CD4-positive, alpha-beta T cell treated with Interferon alpha-2 for 1 hour (primary cell): Measurements from ENCODE around the gene PXMP4.

Experiments
- DNase-seq, 2 donors: peaks; one replicate each; pipeline ENCODE4 v3.0.0-alpha.2; 2020 to 2022

PXMP4 gene

DNA sequence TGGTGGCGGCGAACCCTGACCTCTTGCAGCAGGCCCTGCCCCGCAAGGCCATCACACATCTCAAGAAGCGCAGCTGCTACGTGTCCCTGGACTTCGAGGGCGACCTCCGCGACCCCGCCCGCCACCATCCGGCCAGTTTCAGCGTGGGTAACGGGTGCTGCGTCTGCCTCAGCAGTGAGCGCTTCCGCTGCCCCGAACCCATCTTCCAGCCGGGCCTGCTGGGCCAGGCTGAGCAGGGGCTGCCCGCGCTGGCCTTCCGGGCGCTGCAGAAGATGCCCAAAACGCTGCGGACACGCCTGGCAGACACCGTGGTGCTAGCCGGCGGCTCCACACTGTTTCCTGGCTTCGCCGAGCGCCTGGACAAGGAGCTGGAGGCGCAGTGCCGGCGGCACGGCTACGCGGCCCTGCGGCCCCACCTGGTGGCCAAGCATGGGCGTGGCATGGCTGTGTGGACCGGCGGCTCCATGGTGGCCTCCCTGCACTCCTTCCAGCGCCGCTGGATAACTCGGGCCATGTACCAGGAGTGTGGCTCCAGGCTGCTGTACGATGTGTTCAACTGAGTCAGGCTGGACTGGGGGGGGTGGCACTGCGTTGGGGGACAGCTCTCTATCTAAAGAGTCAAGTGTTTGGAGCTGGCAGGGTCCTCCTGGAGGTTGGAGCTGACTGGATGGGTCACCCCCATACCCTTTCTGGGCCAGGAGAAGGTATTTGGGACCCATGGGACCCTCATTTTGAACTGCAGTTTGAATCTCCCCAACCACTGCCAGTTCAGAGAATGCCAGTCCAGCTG lies 52.2 kb downstream of the PXMP4 start:
- peak; percentile 76 to 82 for DNase-seq

DNA sequence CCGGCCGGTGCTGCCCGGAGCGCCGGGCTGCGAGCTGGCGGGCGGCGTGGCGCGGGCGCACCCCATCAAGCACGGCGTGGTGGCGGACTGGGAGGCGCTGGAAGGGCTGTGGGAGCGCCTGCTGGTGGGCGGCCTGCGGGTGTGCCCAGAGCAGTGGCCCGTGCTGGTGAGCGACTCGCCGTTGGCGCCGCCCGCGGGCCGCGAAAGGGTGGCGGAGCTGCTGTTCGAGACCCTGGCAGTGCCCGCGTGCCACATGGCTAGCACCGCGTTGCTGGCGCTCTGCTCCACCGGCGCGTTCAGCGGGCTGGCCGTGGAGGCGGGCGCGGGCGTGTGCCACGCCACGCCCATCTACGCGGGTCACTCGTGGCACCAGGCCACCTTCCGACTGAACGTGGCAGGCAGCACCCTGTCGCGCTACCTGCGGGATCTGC lies 52.9 kb downstream of the PXMP4 start:
- peak; percentile 28 to 54 for DNase-seq

DNA sequence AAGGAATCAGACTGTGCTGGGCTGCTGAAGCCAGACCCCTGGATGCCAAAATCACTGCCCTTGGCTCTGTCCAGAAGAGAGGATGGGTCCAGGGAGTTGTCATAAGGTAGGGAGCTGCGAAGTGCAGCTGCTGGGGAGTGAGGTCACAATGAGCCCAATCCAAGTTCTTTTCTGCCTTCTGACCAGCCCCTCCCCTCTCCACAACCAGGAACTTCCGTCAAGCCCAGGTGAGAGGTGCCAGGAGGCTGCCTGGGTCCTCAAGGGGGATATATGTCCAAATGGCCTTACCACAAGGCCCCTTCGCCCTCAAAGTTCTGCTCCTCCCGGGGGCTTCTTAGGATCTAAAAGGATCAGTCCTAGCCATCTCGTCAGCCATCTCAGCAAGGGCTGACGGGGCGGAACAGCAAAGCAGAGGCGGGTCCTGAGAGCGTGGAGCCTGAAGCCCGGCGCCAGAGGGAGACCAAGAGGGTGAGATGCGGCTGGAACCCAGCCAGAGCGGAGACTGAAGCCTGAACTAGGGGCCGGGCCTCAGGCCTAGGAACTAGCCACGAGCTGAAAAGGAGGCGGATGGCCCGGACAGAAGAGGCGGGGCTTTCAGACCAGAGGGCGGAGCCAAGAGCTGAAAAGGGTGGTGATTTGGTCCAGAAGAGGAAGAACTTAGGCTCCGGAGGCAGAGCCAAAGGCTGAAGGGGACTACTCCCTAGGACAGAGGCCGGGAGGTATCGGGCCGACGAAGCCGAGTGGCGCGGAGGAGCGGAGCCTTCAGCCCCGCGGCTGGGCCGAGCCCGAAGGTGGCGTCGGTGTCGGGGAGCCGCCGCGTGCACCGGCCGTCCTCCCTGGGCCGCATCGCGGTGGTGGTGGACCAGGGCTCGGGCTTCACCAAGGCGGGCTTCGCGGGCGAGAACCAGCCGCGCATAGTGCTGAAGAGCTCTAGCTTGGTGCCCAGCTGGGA lies 53.5 kb downstream of the PXMP4 start, which contains the start of gene ACTL10:
Gene ACTL10, plus strand, starts transcription at position 651 of the 952 bp plus-strand sequence. CDS start 555 bp downstream, outside the sequence.
- peak; percentile 91 to 92 for DNase-seq

GRCh38 chr20:33664762-33665144 lies 55.4 kb downstream of the PXMP4 start:
- no peak for DNase-seq

DNA sequence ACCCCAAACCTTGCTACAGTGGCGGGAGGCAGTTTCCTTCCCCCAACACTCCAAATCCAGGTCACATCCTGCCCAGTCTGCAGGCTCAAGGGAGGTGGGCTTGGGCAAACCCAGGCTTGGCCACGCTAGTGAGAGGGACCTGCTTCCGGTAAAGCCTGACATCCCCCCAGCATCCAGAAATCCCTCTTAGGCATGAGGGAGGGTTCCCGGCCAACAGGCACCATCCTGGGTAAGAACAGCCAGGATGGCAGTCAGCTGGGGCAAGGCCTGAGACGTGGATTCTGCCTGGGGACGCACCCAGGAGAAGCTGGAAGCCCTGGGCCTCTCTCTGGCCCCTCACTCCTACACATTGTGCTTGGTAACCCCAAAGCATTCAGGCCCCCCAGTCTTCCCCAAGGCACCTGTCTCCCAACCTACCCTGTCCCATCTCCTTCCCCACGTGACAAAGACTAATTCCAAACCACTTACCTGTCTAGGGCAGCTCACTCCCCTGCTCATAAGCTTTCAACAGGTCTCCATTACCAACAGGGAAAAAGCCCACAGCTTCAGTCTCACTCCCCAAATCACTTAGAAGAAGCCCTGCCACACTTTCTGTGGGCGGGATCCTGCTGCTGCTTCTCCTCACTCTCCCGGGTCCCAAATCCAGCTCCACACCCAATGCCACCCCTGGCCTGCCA lies 55.9 kb downstream of the PXMP4 start:
- DNase-seq = no peak

DNA sequence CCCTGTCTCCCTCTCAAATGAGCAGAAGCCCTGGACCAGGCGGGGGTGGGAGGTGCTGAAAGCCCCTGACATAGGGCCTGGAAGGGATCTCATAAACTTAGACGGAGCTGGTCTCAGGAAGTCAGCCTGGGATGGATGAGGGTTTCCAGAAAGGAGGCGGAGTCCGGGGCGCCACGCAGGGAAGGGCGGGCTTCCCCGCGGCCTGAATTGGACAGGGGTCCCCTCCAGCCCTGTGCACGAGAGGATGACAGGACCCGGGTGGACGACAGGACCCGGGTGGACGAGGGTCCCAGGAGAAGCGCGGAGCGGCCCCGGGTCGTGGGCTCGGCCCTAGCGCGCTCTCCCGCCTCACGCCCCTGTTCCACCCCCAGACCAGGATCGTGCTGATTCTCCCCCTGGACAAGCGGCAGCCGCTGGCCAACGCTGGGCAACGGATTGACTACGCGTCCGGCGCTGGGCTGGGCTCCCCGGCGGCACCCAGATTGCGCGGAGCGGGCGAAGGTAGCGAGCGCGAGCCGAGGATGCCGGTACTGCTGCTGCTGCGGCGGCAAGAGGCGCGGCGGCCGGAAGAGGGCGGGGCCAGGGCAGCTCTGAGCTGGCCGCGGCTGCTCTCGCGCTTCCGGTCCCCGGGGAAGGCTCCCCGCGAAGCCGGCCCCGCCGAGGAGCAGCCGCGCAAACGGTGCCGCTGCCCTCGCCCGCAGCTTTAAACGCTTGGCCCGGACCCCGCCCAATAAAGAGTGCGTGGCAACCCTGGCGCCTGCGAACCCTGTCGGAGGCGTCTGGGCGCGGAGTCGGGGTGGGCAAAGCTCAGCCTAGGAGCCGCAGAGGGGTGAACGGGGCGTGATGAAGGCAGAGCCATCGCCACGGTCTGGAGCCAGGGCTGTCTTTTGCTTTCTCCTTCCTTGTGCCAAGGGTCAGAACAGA lies 56.7 kb downstream of the PXMP4 start:
- DNase-seq = peak; percentile 81 to 87

- DNase-seq = no peak
Observed at GRCh38 chr20:33662172-33662571, 57.9 kb downstream of the PXMP4 start, which contains the start of gene C20orf144. Gene C20orf144, plus strand, starts transcription at chr20:33662327. Its CDS starts 19 bp downstream, at chr20:33662346.

DNA sequence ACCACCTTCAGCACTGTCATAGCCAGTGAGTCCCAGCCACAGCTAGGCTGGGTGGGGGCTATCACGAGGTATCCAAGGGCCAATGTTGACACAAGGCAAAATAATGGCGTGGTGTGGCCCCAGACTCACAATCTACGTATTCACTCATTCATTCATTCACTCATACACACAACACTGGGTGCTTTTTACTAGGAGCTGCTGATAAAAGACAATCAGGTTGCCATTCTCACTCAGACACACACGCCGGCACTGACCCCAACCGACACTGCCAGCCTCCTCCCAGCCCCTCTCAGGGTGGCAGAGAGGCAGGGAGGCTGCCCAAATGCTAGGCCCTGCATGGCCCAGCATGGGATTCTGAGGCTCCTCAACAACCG lies 59.4 kb downstream of the PXMP4 start:
- no peak for DNase-seq

DNA sequence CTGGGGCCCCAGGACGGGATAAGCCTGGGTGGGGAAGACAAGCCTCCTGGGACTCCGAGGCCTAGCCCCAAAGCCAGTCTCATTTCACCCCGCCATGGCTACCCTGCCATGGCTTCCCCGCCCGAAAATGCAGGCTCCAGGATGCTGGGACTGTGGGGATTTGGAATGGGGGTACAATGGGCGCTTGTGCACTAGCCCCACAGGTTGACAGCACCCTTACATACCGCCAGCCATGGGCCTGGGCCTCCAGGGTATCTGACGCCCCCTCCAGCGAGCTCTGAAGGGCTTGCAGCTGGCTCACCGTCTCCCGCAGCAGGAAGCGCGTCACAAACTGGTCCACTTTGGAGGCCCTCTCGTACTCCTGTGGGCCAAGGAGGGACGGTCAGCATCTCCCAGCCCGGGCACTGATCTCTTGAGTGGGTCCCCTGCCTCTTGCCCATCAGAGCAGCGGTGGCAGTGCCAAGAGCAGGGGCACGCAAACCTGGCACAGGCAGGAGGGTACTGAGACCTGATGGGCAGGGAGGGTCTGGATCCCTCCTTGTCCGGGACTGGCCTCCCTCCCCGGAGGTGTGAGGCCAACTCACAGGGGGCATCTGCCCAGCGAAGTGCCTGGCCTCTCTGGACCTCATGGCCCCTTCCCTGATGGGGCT lies 60.0 kb downstream of the PXMP4 start:
- DNase-seq = no peak

DNA sequence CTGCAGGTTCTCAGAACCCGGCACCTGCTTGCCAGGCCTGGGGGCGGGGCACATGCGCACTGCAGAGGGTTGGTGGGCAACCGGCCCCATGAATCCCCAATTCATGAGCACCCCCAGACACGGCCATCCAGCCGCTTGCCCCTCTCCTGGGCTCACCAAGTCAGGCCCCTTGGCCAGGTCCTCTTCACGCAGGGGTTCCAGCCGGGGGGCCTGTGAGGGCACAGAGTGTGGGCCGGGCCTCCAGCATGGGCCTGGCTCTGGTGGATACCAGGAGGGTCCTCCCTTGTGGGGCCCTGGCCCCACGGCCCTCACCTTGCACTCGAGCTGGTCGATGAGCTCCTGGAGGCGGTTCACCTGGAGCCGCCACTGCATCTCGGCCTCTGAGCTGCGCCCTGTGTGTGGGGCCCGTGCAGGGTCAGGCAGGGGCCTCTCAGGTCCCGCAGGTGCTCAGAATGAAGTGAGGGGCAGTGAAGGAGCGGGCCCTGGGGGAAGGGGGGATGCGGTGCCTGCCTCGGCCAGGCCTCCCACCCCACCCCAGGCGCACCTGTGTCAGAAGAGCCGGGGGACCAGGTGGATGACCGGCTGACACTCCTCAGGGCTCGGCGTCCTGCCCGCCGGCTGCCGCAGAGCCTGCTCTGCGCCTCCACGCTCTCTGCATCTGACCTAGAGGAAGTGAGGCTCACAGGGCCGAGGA lies 60.6 kb downstream of the PXMP4 start:
- no peak for DNase-seq

- DNase-seq = no peak
Observed at GRCh38 chr20:33658929-33659328, 61.2 kb downstream of the PXMP4 start.

- DNase-seq = no peak
Observed at GRCh38 chr20:33658510-33658909, 61.6 kb downstream of the PXMP4 start.

DNA sequence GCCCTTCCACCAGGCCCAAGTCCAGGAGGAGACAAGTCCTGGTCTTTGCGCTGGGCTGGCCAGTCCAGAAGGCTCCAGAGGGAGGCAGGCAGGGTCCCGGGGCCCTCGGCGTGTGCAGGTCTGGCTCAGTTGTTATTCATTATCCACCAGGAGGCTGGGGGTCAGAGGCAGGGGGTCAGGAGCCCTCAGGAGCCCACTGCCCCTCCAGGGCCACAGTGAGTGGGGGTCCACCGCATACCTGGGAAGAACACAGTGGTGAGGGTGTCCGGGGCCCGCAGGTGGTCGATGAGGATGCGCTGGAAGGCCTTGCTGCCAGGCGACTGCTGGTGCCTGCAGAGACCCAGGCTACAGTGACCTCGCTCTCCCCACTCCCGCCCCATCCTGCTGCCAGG lies 62.4 kb downstream of the PXMP4 start:
- no peak for DNase-seq

DNA sequence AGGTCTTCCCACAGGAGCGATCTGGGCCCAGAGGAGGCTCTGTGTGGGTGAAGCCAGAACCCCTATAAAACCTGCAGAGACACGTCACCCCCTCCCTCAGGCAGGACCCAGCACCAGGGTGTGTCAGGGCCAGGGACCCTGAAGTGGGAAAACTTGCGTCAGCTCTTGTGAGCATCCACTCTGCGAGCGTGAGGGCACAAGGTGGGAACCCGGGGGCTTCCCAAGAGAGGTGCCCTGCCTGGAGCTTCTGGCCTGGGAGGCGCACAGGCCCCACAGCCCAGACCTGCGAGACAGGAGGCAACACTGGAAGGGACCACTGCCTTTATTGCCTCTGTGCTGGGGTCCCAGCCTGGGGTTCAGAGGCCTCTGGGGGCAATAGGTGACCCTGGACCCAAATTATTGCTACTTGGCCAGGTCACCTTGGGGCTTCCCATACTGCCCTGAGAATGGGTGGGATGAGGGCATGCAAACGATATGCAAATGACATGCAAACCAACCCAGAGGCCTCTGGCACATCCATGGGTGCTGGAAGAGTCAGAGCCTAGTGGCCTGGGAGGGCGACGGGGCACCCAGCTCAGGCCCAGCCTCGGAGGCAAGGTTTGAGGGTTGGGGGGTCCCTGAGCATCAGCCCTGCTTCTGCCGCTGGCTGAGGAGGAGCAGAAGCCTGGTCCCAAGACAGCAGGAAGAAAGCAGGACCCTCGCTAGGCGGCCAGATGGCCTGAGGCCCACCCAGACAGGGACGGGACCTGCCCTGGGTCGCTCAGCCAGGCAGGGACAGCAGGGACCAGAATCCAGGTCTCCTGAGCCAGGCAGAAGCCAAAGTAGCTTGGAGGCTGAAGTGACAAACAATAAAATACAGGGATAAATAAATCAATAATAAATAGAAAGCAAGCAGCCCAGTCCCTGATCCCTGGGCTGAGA lies 63.1 kb downstream of the PXMP4 start:
- no peak for DNase-seq

DNA sequence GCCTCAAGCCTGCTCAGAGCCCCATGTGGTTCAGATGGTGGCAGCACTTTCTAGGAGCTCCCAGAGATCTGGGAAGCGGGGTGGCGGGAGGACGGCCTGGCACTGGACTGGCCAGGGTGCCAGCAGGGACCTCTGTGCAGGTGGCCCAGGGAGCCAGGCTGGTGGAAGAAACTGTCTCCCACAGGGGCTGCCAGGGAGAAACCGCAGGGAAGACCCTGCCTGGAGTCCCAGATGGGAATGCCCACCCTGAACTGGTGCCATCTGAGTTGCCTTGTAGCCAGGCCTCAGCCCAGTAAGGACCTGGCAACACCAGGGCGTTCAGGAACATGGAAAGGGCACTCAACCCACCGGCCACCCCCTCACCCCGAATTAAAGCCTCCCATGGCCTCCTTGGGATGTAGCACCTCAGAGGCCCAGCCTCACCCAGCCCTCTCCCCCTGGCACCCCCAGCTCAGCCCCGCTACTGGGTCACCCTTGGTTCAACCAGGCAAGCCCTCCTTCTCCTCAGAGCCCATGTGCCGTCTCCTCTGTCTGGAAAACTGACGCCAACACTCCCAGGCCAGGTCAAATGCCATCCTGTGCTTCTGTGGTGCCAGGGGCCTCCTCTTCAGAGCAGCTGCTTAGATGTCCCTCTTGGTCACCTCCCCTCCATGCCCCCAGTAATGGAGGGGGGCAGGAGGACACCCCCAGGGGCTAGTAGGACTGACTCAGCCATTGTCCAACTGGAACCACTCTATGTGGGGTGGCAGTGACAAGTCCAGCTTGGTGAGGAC lies 63.9 kb downstream of the PXMP4 start:
- DNase-seq = no peak

- DNase-seq = no peak
Observed at GRCh38 chr20:33655164-33655563, 64.9 kb downstream of the PXMP4 start.

DNA sequence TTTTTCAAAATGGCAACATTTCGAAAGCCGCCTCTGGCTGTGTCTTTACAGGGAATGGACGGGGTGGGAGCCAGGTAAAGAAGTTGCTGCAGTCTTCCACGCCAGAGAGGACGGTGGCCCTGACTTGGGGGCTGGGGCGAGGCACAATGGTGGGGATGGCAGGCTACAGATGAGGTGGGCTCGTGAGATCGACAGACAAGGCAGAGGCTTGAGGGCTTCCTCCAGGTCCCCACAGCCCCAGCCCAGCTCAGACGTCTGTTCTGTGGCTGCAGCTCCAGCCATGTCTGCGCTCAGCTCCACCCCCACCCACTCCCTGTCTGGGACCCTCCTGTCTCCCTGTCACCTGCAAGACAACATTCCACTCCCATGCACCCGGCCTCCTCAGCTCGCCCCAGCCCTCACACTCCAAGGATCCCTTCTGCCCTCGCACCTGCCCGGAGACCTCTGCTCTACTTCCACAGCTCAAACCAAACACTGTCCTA lies 65.4 kb downstream of the PXMP4 start:
- DNase-seq = no peak

GRCh38 chr20:33653900-33654596 lies 66.1 kb downstream of the PXMP4 start:
- DNase-seq = no peak
